ENCODE data around the gene PIK3C3.
A peak's percentile ranks its signal among the peaks of the same experiment; 100 is the strongest.

Gene PIK3C3

DNA sequence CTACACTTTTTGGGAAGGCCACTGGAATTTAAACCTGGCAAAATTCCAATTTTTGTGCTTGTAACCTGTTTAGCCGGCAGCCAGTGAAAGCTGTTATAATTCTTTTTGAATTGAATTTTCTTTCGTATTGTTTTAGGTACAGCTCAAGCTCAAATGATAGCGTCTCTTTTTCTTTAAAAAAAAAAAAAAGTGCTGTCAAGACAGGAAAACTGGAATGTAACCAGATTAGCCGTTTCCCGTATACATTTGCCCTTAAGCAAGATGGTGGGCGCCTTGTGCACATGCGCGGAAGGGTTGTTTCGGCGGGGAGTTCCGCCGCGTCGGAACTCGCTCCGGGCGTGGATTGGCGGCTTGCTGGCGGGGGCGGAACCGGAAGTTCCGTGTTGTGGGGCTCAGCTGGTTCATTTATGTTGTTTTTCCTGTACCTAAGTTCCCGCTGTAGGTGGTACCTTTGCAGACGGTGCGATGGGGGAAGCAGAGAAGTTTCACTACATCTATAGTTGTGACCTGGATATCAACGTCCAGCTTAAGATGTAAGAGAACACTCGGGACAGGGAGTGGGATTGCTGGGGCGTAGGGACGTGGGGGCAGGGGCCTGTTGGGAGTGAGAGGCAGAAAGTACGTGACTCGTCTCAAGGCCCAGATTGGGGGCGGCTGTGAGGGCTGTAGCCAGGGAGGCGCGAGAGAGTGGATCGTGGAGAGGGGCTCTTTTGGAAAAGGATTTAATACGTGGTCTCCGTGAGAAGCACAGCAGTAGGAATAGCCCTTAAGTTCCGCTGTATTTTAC, at the start of gene PIK3C3:
Gene PIK3C3 (plus strand): TSS at position 408 of the 787 bp plus-strand sequence. CDS start 58 bp downstream, at position 466.
- peak; percentile 99 for DNase-seq

DNA sequence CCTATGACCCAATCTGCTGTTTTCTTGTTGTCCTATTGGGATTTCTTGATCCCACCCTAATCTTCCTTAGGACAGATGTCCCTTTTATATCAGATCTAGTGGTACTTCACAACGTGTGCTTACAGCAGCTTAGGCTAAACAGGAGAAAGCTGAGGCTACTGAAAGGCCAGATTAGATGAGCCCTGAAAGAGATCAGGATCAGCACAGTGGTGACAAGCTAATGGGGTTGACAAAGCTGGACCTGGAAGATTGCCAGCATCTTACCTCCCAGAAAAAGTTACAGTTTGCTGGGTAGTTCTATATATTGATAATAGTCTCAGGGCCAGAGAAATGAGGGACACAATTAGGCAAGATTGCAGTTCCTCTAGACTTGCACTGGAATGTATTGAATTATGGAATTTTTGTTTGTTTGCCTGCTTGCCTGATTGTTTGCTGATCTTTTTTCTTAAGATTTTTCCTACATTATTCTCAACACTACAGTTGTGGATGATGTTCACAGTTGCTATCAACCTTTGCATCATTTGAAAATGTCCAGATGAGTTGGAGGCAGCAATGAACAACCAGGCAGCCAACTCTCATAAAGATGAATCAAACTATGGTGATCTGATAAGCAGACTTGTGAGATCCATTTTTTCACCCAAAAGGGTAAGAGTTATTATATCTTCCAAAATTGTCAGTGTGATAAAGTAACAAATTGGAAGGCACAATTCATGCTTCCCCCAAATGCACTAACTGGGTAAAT, 49.1 kb upstream of the PIK3C3 start:
- no peak for DNase-seq

- DNase-seq, result peak; percentile 68
Measured at GRCh38 chr18:41906528-41907146, 48.4 kb upstream of the PIK3C3 start.

DNA sequence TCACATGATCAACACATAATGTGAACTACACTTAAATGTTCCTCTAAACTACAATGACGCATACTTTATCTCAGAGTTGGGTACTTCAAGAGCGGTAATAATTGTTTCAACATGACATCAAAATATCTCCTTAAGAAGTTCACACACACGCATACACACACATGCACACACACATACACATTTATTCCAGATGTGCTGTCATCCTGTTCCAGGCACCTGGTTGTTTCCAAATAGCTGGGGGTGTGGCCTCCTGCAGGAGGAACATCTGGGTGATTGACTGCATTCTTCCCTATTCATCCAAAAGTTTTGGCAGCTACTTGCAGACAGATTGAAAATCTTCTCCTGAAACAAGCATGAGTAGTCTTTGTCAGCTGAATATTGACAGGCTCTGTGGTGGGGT, 37.9 kb upstream of the PIK3C3 start:
- DNase-seq, result no peak

DNA sequence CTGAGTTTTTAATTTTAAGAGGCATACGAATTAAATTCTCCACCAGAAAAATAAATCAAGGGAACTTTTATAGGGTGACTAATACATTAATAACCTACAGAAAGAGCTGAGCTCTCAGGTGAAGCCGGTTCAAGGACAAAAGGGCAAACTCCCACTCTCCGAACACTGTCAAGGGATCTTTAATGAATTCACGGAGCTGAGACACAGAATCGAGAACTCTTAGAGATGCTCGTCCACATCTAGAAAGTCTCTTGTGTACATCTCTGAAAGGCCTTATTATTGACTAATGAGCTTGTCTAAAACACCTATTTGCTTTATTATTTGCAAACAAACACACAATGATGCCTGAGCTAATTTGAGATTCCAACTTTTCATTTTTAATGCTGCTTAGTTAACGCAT, 33.3 kb upstream of the PIK3C3 start:
- no peak for DNase-seq

- DNase-seq, result no peak
Measured at GRCh38 chr18:41922176-41922575, 32.9 kb upstream of the PIK3C3 start.

DNA sequence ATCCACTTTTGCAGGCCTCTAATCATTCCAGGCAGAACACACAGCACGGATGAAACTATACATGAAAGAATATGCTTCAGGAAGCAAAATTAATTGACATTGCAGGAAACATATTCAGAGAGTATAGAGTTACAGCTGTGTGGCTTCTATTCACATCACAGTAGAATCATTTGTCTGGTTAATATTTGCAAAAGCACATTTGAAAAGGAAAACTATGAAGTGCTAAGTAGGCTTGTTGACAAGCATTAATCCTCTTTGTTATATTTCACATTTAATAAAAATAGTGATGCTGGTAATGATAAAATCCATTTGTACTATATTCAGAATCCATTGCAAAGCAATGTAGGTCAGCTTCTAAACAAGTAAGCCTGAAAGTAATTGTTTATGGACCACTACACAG, 32.2 kb upstream of the PIK3C3 start:
- peak; percentile 11 for DNase-seq

- DNase-seq, result no peak
Measured at GRCh38 chr18:41923446-41923845, 31.6 kb upstream of the PIK3C3 start.

DNA sequence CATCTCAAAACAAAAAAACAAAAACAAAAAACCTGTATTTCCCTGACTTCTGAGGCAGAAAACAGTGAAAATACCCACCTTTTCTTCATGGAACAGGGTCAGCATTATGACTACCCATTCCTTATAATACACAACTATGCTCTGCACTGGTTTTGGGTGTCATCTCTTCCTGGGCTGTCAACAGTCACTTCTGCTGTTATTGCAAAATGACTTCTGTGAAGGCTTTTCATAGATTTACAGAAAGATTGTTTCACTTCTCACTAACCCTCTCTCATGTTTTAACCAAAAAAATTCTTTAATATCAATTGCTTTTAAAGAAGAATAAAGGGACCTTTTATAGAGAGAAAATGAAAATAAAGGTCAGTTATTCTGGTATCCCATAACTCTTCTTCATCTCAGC, 26.5 kb upstream of the PIK3C3 start:
- no peak for DNase-seq

DNA sequence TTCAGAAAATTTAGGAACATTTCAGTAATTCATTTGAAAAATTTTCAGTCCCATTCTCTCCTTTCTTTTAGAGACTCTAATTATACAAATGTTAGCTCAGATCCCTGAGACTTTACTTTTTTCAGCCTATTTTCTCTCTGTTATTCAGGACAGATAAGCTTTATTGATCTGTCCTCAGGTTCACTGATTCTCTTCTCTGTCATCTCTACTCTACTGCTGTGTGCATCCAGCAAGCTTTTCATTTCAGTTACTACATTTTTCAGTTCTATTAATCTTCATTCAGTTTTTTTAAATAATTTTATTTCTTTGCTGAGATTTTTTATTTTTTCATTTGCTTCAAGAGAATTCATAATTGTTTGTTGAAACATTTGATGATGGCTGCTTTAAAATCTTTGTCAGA, 22.1 kb upstream of the PIK3C3 start:
- DNase-seq, result no peak

GRCh38 chr18:41933778-41934177, 21.3 kb upstream of the PIK3C3 start:
- no peak for DNase-seq

DNA sequence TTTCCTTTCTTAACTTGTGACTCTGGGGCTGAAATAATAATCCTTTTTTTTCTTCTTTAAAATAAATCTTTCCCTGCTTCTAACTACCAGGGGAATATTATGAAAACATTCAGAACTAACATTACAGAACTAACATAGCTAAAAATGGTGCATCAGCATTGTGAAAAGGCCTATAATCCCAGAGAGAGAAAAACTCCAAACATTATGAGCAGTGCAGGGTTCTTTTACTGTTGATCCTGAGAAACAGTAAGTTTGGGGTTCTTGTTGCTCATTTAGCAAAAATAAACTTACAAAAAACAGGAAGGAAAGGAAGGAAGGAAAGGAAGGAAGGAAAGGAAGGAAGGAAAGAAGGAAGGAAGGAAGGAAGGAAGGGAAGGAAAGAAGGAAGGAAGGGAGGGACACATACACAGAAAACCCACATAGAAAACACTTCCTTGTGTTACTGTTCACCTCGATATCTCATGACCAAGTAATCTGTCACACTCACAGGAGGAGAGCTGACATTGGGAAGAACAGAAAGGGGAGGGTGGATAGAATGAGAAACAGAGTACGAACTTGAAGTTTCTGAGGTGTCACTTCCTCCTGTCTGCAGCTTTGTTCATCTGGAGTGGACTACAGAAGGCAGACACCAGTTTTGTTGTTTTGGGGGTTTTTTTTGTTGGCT, 18.4 kb upstream of the PIK3C3 start:
- no peak for DNase-seq

- DNase-seq, result peak; percentile 9
Measured at GRCh38 chr18:41938445-41938844, 16.6 kb upstream of the PIK3C3 start.

GRCh38 chr18:41939326-41939725, 15.7 kb upstream of the PIK3C3 start:
- DNase-seq, result no peak

- DNase-seq, result no peak
Measured at GRCh38 chr18:41940506-41941215, 14.4 kb upstream of the PIK3C3 start.

- no peak for DNase-seq
Measured at GRCh38 chr18:41942254-41942653, 12.8 kb upstream of the PIK3C3 start.

- DNase-seq, result no peak
Measured at GRCh38 chr18:41948544-41949110, 6.4 kb upstream of the PIK3C3 start.

DNA sequence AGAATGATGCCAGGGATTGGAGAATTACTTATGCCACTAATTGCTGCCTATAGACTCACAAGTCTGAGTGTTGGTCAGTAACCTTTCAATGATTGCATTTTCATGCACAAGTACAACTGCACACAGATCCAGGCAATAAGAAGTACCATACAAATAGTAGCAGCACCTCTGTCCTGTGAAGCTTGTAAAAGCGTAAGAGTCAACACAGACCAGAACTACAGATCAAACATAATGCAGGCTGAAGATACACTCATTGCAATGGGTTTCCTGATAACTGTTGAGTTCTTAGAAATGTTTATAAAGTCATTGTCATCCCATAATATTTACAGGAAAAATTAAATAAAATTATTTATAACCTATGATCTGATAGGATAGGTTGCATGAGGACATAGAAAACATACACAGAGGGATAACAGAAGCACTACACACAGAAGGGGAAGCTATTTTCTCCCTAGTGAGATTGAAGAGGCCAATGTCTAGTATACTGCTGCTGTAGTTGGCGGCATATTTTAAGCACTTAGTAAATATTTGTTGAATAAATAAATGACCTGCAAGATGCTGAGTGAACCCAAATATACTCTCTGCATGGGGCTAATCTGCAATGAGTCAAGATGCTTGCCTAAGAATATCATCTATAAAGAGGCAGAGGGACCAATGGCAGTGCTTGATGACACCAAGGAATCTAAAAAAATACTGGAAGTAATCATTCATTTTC, 5.7 kb upstream of the PIK3C3 start:
- peak; percentile 70 for DNase-seq

GRCh38 chr18:41955688-41956087, 654 bp downstream of the PIK3C3 start:
- peak; percentile 39 for DNase-seq

- no peak for DNase-seq
Measured at GRCh38 chr18:41959045-41959444, 4.0 kb downstream of the PIK3C3 start.

GRCh38 chr18:41965634-41966255, 10.7 kb downstream of the PIK3C3 start:
- DNase-seq, result no peak

All from DMS53 (cell line).